Measurements from ENCODE around the gene EP300.

The EP300 gene

GRCh38 chr22:41206719-41207118, 114.3 kb downstream of the EP300 start:
- no peak for DNase-seq (ENCODE audit: low read depth)

- no peak for DNase-seq (ENCODE audit: low read depth)
These were observed 123.0 kb downstream of the EP300 start for GRCh38 chr22:41215409-41215808.

DNA sequence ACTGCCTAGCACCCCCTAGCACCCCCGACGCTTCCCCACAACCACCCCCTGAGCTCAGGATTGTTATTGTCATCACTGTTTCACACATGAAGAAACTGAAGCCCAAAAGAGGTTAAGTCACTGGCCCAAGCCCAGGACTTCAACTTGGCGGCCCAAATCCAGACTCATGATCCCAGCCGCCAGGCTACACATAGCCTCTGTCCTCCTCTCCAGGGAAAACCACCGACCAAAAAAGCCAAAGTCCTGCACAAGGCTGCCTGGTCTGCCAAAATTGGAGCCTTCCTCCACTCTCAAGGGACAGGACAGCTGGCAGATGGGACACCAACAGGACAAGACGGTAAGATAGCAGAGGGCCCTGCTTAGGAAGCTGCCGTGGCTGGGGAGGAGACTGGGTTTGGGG, 123.5 kb downstream of the EP300 start:
- no peak for DNase-seq (ENCODE audit: low read depth)

DNA sequence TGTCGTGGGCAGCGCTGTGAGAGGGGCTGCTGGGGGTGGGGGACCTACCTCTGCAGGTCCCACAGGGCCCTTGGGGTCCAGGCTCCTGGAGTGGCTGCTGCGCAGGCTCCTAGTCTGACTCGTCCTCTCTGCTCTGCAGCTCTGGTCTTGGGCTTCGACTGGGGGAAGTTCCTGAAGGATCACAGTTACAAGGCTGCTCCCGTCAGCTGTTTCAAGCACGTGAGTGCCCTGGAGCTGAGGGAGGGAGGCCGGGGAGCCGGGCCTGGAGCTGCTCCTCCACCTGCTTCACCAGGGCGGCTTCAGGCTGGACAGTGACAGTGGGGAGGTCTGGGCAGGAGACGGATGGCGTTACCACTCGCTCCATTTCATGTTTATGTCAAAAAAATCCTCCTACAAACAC, 124.6 kb downstream of the EP300 start:
- DNase-seq (ENCODE audit: low read depth): peak; percentile 40

DNA sequence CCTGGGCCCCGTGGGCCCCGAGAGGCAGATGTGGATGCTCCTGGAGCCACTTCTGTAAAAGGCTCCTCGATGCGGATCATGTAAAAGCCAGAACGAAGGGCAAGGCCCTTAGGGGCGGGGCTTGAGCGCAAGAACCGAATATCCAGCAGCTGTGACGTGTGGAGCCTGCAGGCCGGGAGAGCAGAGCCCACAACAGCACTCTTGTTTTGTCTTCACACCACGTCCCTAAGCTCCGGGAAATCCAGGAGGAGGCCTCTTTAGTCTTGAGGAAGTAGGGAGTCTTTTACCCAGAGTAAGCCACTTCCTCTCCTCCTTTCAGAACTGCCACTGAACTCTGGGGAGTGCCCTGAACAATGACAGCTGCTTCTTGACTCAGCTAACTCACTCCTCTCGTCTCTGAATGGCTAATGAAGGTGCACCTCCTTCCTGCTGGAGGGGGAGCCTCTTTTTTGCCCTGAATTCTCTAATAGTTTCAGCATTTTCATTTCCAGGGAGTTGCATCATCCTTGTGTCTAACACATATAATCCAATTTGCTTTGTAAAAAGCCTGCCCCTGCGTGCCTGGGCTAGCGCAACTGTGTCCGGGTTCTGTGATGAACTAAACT, 125.3 kb downstream of the EP300 start:
- peak; percentile 92 for DNase-seq (ENCODE audit: low read depth)

DNA sequence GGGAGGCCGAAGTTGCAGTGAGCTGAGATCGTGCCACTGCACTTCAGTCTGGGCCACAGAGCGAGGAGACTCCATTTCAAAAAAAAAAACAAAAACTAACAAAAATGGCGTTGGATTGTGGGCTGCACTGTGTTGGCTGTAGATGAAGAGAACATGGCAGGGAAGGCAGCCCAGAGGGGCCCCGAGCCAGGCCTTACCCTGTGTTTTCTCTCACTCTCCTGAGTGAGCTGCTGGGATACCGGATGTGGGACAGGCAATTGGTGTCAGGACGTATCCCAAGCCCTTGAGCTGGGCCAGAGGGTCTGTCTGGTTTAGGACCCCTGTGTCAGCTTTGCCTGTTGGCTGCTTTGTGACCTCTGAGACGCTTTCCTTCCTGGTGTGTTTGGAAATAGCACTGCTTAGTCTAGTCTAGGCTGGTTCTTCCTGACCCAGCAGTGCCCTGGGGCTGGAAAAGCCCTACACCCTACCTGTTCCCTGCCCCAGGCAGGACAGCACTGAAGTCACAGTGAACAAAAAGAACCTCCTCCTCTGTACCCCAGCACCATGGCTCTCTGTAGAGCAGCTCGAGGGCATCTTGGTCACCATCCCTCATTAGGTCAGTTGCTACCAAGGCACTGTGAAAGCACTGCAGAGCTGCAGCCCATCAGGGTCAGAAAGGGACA, 130.6 kb downstream of the EP300 start:
- DNase-seq (ENCODE audit: low read depth): no peak

GRCh38 chr22:41223535-41223934, 131.1 kb downstream of the EP300 start:
- no peak for DNase-seq (ENCODE audit: low read depth)

DNA sequence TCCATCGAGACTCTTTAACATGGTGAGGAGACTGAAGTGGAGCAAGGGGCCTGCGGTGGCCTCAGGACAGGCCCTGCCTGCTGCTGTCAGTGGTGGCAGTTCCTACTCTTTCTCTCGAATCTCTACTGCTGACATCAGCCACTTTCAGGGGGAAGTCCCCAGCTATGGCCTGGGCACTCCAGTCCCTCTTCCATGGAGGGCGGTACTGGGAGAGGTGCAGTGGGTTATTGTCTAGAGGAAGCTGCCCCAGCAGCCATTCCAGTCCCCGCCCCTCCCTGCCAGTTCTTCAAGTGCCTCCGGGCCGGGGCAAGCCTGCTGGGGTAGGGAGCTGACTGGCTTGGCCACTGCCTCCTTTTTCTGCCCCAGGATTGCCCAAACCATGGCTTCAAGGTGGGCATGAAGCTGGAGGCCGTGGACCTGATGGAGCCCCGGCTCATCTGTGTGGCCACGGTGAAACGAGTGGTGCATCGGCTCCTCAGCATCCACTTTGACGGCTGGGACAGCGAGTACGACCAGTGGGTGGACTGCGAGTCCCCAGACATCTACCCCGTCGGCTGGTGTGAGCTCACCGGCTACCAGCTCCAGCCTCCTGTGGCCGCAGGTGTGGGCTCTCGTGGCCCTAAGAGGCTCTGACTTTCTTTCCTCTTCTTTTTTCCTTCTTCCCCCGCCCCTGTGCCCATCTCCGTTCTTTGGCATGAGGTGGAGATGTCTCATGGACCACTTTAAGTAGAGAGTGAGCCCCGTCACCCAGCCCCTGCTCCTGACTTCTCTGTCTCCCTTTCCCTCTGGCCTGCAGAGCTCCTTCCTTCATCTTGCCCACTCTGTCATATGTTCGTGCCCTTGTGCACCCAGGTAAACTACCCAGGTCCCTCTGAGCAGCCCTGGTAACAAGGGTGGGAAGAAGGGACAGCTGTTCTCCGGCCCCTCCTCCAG, 134.6 kb downstream of the EP300 start:
- no peak for DNase-seq (ENCODE audit: low read depth)

DNA sequence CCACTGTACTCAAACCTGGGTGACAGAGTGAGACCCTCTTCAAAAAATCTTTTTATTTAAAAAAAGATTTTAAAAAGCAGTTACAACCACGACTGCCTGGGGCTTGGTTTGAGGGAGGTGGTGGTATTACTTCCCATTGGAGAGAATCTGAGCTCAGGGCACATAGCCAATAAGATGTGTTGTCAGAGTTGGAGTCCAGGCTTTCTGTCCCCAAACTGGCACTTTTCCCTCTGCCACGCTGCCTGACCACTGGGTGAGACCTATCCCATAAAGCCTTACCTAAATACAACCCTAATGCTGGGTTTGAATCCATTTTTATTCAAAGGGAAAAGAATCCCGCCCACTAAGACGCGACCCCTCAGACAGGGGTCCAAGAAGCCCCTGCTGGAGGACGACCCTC, 136.8 kb downstream of the EP300 start:
- no peak for DNase-seq (ENCODE audit: low read depth)
